Sigmoid colon (tissue), 7 donors: ENCODE measurements around the gene ST13. TPM values are rescaled to one million over a fixed set of nuclear protein-coding genes. Genes with fewer than 3 reads are reported as not detected.

Experiments
- DNase-seq: peaks from one replicate; pipeline ENCODE4 v3.0.0-alpha.2; 2019
- H3K27ac ChIP-seq, 4 donors: fragments of 200-600 bp; sonication (generic); one replicate each; pipeline ENCODE4 v1.5.1; 2016 to 2019; ENCODE audit warnings: mild to moderate bottlenecking in 1 of 4
- H3K27me3 ChIP-seq, 3 donors: fragments of 200-600 bp; sonication (generic); one replicate each; pipeline ENCODE4 v1.5.1; 2019; ENCODE audit warnings: mild to moderate bottlenecking in 1 of 3
- H3K36me3 ChIP-seq, 4 donors: fragments of 200-600 bp; sonication (generic); one replicate each; pipeline ENCODE4 v1.5.1; 2016 to 2019
- H3K4me1 ChIP-seq, 4 donors: fragments of 200-600 bp; sonication (generic); one replicate each; pipeline ENCODE4 v1.5.1; 2017 to 2019
- H3K4me3 ChIP-seq, 4 donors: fragments of 200-600 bp; sonication (generic); one replicate each; pipeline ENCODE4 v1.5.1; 2017 to 2019; ENCODE audit warnings: mild to moderate bottlenecking in 2 of 4, moderate library complexity in 1 of 4
- H3K9me3 ChIP-seq, 4 donors: fragments of 200-600 bp in 3 of 4; sonication (generic) in 3 of 4; one replicate each; pipeline versions ENCODE4 v1.5.1 to v1.6.1; 2013 to 2019
- EP300 ChIP-seq, 4 donors: sonication (generic); formaldehyde crosslinking; IDR thresholded peaks; one replicate each; pipeline ENCODE4 v1.6.1; 2017; ENCODE audit warnings: antibody characterized with exemption in 4 of 4
- POLR2A ChIP-seq, 2 donors: fragments of 450-650 bp; IDR thresholded peaks; one replicate each; pipeline ENCODE4 v1.6.1; 2016; ENCODE audit warnings: antibody characterized with exemption in 2 of 2, mild to moderate bottlenecking in 2 of 2, moderate library complexity in 2 of 2
- POLR2AphosphoS5 ChIP-seq, 4 donors: sonication (generic); formaldehyde crosslinking; IDR thresholded peaks; one replicate each; pipeline ENCODE4 v1.6.1; 2017; ENCODE audit warnings: antibody characterized with exemption in 4 of 4
- WGBS, 2 donors: extraction: QIAGEN DNeasy Blood & Tissue Kit; methylation state at CpG; one replicate each; pipeline ENCODE4 v1.1.7; 2013; 5-methylcytosine and 5-hydroxymethylcytosine counted together
- intact Hi-C: fragments of 100-400 bp; cut with DNase I; formaldehyde crosslinking; loops from one replicate; pipeline ENCODE4 v1.15.1; 2023
- polyA plus RNA-seq, 3 donors: library from polyadenylated mRNA; stranded (reverse); fragments of 200-250 nt; gene quantifications; one replicate each; pipeline ENCODE4 v1.2.3, GENCODE V29; 2013
- total RNA-seq, 4 donors: library from RNA; depleted of rRNA; stranded (reverse); fragments of >200 nt; gene quantifications; one replicate each; pipeline ENCODE4 v1.1.0, GENCODE V29; 2016
- TF ChIP-seq, protein P1 (sequence below), 4 experiments: fragments of 450-650 bp in 3 of 4; fragments of 200-600 bp in 1 of 4; IDR thresholded peaks; one replicate each; pipeline ENCODE4 v1.5.1; 2016 to 2019; ENCODE audit warnings: antibody characterized with exemption in 4 of 4, mild to moderate bottlenecking in 3 of 4, moderate library complexity in 2 of 4
- donor health status: healthy with polysubstance abuse.
- donor health status: Bipolar disorder and iron deficiency.
- donor health status: healthy.

Gene ST13
- total and polyA plus RNA-seq, 7 donors: 76.1 to 213 (median 191) TPM

DNA sequence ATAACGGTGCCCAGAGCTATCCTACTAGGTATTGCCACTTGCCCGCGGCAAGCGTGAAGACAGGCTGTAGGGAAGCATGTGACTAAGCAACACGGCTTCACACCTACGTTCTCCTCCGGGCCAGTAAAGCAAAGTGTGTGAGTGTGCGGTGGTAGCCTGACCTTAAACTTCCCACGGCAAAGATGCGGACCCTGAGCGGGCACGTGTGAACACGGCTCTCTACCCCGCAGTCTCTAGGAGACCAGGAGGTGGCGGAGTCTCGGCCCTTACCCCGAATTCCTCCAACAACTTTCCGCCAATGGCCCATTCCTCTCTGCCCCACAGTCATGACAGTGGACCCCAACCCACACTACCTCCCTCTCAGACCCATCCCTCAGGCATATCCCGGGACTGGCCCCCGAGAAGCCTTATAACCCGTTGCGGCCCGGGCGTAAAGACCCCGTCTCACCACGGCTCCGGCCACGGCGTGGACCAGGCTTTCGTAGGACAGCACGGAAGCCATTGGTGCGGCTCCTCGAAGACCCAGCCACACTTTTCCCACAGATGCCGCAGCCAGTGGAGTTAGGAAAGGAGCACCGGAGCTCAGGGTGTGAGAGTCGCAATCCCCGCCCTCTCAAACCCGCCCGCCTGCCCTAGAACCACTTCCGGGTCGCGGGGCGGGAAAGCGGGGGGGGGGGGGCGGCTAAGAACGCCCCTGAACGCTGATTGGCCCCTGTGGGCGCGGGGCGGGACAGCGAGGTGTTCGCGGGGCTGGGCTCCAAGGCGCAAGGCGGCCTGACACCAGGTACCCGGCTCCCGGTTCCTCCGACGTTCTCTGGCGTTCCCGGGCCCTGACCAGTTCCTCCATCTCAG, 37.5 kb downstream of the ST13 start, which contains the start of gene SLC25A17:
Gene SLC25A17, minus strand, starts transcription at position 600 of the 852 bp plus-strand sequence. Its CDS starts 98 bp downstream, at position 502.
- Histone ChIP-seq H3K27ac (peak within 1 kb of the TSS; percentile 78 to 82 (median 82)), H3K36me3 (peaks cover 0 to 15% (median 1%) of the 10 kb centered on the region in 4 donors), H3K9me3 (no peaks in the 10 kb centered on the region), H3K4me3 (peak within 1 kb of the TSS; percentile 79 to 88 (median 86)), H3K4me1 (peaks cover 0 to 29% (median 26%) of the 10 kb centered on the region in 4 donors), H3K27me3 (no peaks in the 10 kb centered on the region)
- intact Hi-C loops: loop anchor here (5.0 kb wide), 2 partner anchors 38 to 137 kb away; partner anchors contain the start of genes ST13 and XPNPEP3
- WGBS, 2 donors: 0 to 1% methylated on average over 61 of the region's 61 CpGs
- DNase-seq: peak; percentile 94
- TF ChIP-seq, protein P1, sequence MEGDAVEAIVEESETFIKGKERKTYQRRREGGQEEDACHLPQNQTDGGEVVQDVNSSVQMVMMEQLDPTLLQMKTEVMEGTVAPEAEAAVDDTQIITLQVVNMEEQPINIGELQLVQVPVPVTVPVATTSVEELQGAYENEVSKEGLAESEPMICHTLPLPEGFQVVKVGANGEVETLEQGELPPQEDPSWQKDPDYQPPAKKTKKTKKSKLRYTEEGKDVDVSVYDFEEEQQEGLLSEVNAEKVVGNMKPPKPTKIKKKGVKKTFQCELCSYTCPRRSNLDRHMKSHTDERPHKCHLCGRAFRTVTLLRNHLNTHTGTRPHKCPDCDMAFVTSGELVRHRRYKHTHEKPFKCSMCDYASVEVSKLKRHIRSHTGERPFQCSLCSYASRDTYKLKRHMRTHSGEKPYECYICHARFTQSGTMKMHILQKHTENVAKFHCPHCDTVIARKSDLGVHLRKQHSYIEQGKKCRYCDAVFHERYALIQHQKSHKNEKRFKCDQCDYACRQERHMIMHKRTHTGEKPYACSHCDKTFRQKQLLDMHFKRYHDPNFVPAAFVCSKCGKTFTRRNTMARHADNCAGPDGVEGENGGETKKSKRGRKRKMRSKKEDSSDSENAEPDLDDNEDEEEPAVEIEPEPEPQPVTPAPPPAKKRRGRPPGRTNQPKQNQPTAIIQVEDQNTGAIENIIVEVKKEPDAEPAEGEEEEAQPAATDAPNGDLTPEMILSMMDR (IDR thresholded peaks at IDR 0.05): peak; percentile 33 to 53 (median 44)
- TF ChIP-seq EP300 (IDR thresholded peaks at IDR 0.05): no peak
- TF ChIP-seq POLR2A (IDR thresholded peaks at IDR 0.05): peak in 1 of 2 donors; percentile 50
- TF ChIP-seq POLR2AphosphoS5 (IDR thresholded peaks at IDR 0.05): peak; percentile 68 to 87 (median 78)

- no peaks in the 10 kb centered on the region for H3K27me3 ChIP-seq
- 25 to 33% methylated on average over 14 of the region's 14 CpGs for WGBS, 2 donors
- H3K27ac ChIP-seq: peak overlapping the region in 2 of 4 donors; percentile 82
- TF ChIP-seq EP300 (IDR thresholded peaks at IDR 0.05) (no peak), POLR2AphosphoS5 (IDR thresholded peaks at IDR 0.05) (no peak), POLR2A (IDR thresholded peaks at IDR 0.05) (no peak)
- TF ChIP-seq, protein P1 (IDR thresholded peaks at IDR 0.05): no peak
- peaks cover 0 to 8% (median 0%) of the 10 kb centered on the region in 4 donors for H3K36me3 ChIP-seq
- H3K4me1 ChIP-seq: peaks cover 0 to 29% (median 26%) of the 10 kb centered on the region in 4 donors
- H3K4me3 ChIP-seq: peak overlapping the region; percentile 79 to 88 (median 86)
- intact Hi-C loops: loop anchor here (5.0 kb wide), 2 partner anchors 39 to 136 kb away; partner anchors contain the start of genes ST13 and XPNPEP3
- no peaks in the 10 kb centered on the region for H3K9me3 ChIP-seq
- DNase-seq: no peak
These were observed 38.2 kb downstream of the ST13 start for GRCh38 chr22:40818192-40818746.

DNA sequence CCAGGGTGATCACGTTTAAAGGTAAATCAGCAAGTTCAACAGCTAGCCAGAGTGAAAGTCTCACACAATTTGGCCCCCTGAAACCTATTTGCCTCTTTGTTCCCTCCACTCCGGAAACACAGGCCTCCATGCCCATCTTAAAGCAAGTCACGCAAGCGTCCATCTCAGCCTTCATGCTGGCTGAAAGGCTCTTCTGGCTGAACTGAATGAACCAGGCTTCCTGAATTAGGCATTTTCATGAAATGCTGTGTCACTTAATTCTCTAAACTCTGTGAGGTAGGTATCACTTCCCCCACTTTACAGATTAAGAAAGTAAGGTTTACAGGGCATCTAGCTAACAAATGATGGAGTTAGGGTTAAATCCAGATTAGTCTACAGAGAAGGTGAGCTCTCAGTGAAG, 38.7 kb downstream of the ST13 start:
- H3K9me3 ChIP-seq: no peaks in the 10 kb centered on the region
- intact Hi-C loops: loop anchor here (5.0 kb wide), 2 partner anchors 40 to 135 kb away; partner anchors contain the start of genes ST13 and XPNPEP3
- peaks cover 0 to 29% (median 26%) of the 10 kb centered on the region in 4 donors for H3K4me1 ChIP-seq
- H3K36me3 ChIP-seq: peaks cover 0 to 2% (median 0%) of the 10 kb centered on the region in 4 donors
- DNase-seq: no peak
- no peak overlapping the region for H3K27ac ChIP-seq
- no peaks in the 10 kb centered on the region for H3K27me3 ChIP-seq
- TF ChIP-seq, protein P1 (IDR thresholded peaks at IDR 0.05): no peak
- TF ChIP-seq POLR2A (IDR thresholded peaks at IDR 0.05) (no peak), EP300 (IDR thresholded peaks at IDR 0.05) (no peak), POLR2AphosphoS5 (IDR thresholded peaks at IDR 0.05) (no peak)
- 89 to 91% methylated on average over 4 of the region's 4 CpGs for WGBS, 2 donors
- peak overlapping the region in 2 of 4 donors; percentile 86 to 88 for H3K4me3 ChIP-seq

- Histone ChIP-seq H3K4me3 (no peak overlapping the region), H3K27ac (no peak overlapping the region), H3K27me3 (no peaks in the 10 kb centered on the region), H3K9me3 (no peaks in the 10 kb centered on the region), H3K4me1 (peaks cover 0 to 21% (median 18%) of the 10 kb centered on the region in 4 donors), H3K36me3 (no peaks in the 10 kb centered on the region)
- TF ChIP-seq, protein P1 (IDR thresholded peaks at IDR 0.05): no peak
- TF ChIP-seq POLR2AphosphoS5 (IDR thresholded peaks at IDR 0.05) (no peak), EP300 (IDR thresholded peaks at IDR 0.05) (no peak), POLR2A (IDR thresholded peaks at IDR 0.05) (no peak)
- no peak for DNase-seq
- intact Hi-C loops: no loop called here
These were observed 42.5 kb downstream of the ST13 start for GRCh38 chr22:40813912-40814315.
